ENCODE data around the gene FAM43A. TPM values are rescaled to one million over a fixed set of nuclear protein-coding genes. Genes with fewer than 3 reads are reported as not detected.

Gene FAM43A
- total and polyA plus RNA-seq, 2 of the 4 experiments (the other 2 are of a cell fraction), result 3.0 to 11.5 TPM

- Histone ChIP-seq H2BK120ac (ENCODE audit: low read depth, low read length) (no peak overlapping the region), H2AFZ (replicated peaks; ENCODE audit: low read length, poor library complexity) (no peak overlapping the region), H3K23ac (ENCODE audit: low read depth, low read length) (no peak overlapping the region), H3K4me3 (ENCODE audit: insufficient read depth, low read depth, low read length) (no peak overlapping the region), H2BK15ac (ENCODE audit: low read depth, low read length) (no peak overlapping the region), H4K20me1 (ENCODE audit: insufficient read depth, low read length) (peaks cover 3% of the 10 kb centered on the region; the same call in 1 of the 2 replicates), H3K27ac (ENCODE audit: insufficient read depth, low read length) (no peak overlapping the region), H2AK9ac (replicated peaks; ENCODE audit: low read depth, low read length, poor library complexity) (no peak overlapping the region), H4K8ac (ENCODE audit: low read depth in 2 of 2, low read length in 2 of 2) (no peak overlapping the region), H3K9ac (ENCODE audit: low read depth, low read length) (no peak overlapping the region), H2BK20ac (ENCODE audit: low read depth, low read length) (no peak overlapping the region), H3K56ac (ENCODE audit: extremely low read depth, insufficient read depth, low read length) (no peak overlapping the region), H3K14ac (replicated peaks; ENCODE audit: low read depth, low read length) (no peak overlapping the region), H4K5ac (ENCODE audit: low read depth, low read length) (no peak overlapping the region), H3K4ac (ENCODE audit: low read depth, low read length) (no peak overlapping the region), H2AK5ac (ENCODE audit: low read depth, low read length) (no peak overlapping the region), H3K4me1 (ENCODE audit: control insufficient read depth, insufficient read depth, low read length) (peaks cover 6% of the 10 kb centered on the region), H3K36me3 (ENCODE audit: control insufficient read depth, insufficient read depth, low read length) (peaks cover 24% of the 10 kb centered on the region), H3K4me2 (ENCODE audit: low read depth, low read length) (no peak overlapping the region), H2BK5ac (ENCODE audit: low read depth, low read length, poor library complexity, severe bottlenecking) (no peak overlapping the region), H3K9me3 (ENCODE audit: control insufficient read depth, insufficient read depth, low read length) (no peaks in the 10 kb centered on the region), H3K27me3 (ENCODE audit: control insufficient read depth, insufficient read depth, low read length) (no peaks in the 10 kb centered on the region), H4K91ac (ENCODE audit: insufficient read depth, low read depth, low read length) (no peak overlapping the region), H3K18ac (ENCODE audit: low read depth, low read length) (no peak overlapping the region), H3K79me1 (ENCODE audit: low read depth in 1 of 2, low read length in 2 of 2) (peaks cover 7 to 18% of the 10 kb centered on the region in 2 experiments), H3K9me1 (ENCODE audit: insufficient read depth, low read length) (peaks cover 14% of the 10 kb centered on the region)
- ChIA-PET POLR2A (ENCODE audit: unreplicated experiment) (no interaction called here), CTCF (interaction anchor here (1.4 kb wide), 1 partner anchor 29 kb away, joined by 3 read pairs; the partner anchor contains the start of gene LSG1)
- intact Hi-C loops (cut with micrococcal nuclease) (no loop called here), in situ Hi-C loops (cut with MboI; ENCODE audit: low sequenced_read_pairs) (no loop called here), dilution Hi-C loops (cut with HindIII; ENCODE audit: low sequenced_read_pairs, unreplicated experiment) (no loop called here)
- BruUV-seq (replicated peaks), result no TSS peak
- DNase-seq (no peak), ATAC-seq (ENCODE audit: low read depth) (no peak)
- no CpG with 5 or more reads among the region's 2 CpGs for WGBS, 2 experiments (ENCODE audit: extremely low coverage in 2 of 2, insufficient read length in 1 of 2)
- no peak for TF ChIP-seq MXI1 (IDR thresholded peaks at IDR 0.05; ENCODE audit: borderline replicate concordance, low read depth, low read length)
- no peak for TF ChIP-seq USF2 (IDR thresholded peaks at IDR 0.05; ENCODE audit: low read depth, low read length)
- no peak for TF ChIP-seq RAD21 (IDR thresholded peaks at IDR 0.05; ENCODE audit: low read length)
- no peak for TF ChIP-seq RFX5 (IDR thresholded peaks at IDR 0.05; ENCODE audit: low read depth, low read length)
- no peak for TF ChIP-seq CEBPB (IDR thresholded peaks at IDR 0.05; ENCODE audit: low read depth, low read length)
- TF ChIP-seq CHD1 (IDR thresholded peaks at IDR 0.05; ENCODE audit: low read depth, low read length), result no peak
- TF ChIP-seq RCOR1 (IDR thresholded peaks at IDR 0.05; ENCODE audit: insufficient replicate concordance, low read length), result no peak
- no peak for TF ChIP-seq BHLHE40 (IDR thresholded peaks at IDR 0.05; ENCODE audit: low read depth, low read length)
- no peak for TF ChIP-seq SMC3 (IDR thresholded peaks at IDR 0.05; ENCODE audit: low read depth, low read length)
- TF ChIP-seq FOS (IDR thresholded peaks at IDR 0.05; ENCODE audit: low read depth, low read length), result no peak
These were observed 42.9 kb upstream of the FAM43A start for GRCh38 chr3:194642769-194643168.

All from IMR-90 (cell line).